ENCODE data around the gene WDR12.
"Not testable (repeated sequence)": the region's sequence is repeated elsewhere in the genome, so short reads cannot be mapped to it uniquely, and the experiment has no call there.

The WDR12 gene

DNA sequence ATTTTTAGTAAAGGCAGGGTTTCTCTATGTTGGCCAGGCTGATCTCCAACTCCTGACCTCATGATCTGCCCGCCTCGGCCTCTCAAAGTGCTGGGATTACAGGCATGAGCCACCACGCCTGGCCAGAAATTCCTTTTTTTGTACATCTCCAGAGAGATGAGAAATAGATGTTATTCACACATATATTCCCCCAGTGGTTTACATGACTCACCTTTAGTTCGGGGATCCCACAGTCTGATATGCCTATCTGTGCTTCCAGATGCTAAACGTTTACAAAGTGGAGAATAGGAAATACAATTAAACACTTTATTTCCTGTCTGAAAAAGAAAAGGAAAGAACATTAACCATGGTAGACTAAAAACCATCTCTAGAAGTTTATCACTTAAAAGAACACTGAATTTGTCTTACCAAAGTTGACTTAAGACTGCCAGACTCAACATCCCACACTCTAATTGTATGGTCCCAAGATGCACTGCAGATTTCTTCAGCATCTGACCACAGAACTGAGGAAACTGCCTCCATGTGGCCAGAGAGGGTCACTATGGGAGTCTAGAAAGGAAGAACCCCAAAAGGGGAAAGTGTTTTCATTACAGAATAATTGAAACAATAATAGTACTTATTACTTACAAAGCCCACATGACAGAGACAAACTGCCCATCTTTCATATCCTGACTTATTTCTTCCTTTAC lies 27.3 kb downstream of the WDR12 start:
- no peak for DNase-seq (ENCODE audit: low read depth)

- DNase-seq (ENCODE audit: low read depth) = no peak
Measured at GRCh38 chr2:202881570-202881969, 29.9 kb downstream of the WDR12 start.

DNA sequence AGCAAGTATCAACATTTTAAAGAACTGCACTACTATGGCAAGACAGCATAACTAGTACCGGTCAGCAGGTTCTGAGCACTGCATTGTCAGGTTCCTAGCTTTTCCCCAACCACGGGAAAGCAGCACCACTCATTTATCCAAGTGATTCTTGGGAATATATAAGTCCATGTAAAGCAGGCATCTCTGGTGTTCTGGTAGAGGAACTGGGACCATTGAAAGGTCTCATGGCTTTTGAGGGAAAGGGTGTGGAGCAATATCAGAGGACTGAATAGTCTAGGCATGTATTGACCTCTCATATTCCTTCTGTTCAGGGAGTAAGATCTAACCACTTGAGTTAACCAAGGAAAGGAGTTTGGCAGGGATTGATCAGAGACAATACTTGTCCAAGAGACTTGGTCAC lies 33.8 kb downstream of the WDR12 start:
- no peak for DNase-seq (ENCODE audit: low read depth)

- peak; percentile 23 for DNase-seq (ENCODE audit: low read depth)
Measured at GRCh38 chr2:202871300-202872141, 40.0 kb downstream of the WDR12 start, which contains the start of gene ICA1L. Gene ICA1L (minus strand): TSS chr2:202871766. CDS start chr2:202829009, 42,757 bp downstream.

DNA sequence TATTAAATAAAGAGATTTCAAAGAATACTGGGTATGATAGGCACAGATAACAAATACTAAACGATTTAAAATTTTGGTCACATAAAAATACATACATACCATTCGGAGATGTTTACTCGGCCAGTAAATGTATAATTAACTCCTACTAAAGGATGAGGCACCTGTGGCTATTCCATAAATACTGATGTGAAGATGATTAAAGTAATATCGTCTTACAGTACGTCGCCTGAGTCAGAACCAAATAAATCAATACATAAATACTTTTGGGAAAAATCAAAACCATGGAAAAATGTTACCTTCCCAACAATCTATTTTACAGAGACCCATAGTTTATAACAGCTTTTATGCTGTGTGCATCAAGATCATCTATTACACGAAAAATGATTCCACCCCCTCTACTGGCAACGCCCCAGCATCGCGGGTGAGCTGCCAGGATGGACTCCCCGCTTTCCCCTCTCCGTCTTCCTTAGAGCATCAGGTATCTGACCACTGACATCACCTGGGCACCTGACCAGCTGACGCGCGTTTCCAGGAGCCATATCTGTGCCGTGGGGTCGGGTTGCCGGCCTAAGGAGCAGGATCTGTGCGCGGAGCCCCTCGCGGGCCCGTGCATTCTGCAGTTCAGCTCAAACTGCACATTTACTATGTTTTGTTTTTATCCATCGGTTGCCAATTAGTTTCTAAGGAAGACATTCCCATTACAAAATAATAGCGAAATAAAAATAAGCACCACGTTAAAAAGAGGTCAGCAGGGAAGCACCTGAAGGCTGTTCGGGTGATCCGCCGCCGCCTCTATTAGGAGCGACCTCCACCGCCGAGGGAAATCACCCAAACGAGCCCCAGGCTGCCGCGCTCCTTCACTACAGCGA lies 40.8 kb downstream of the WDR12 start:
- DNase-seq (ENCODE audit: low read depth) = peak; percentile 14

DNA sequence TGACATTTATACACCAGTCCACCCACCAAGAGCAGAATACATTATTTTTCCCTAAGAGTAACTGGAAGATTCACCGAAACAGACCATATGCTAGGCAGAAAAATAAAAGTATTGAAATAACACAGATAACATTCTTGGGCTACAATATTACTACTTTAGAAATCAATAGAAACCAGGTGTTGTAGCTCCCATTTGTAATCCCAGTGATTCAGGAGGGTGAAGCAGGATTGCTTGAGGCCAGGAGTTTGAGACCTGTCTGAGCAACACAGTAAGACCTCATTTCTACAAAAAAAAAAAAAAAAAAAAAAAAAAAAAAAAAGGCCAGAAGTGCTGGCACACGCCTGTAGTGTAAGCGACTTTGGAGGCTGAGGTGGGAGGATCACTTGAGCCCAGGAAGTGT lies 49.5 kb downstream of the WDR12 start:
- DNase-seq (ENCODE audit: low read depth) = no peak

GRCh38 chr2:202858601-202859000 lies 52.9 kb downstream of the WDR12 start:
- DNase-seq (ENCODE audit: low read depth) = no peak

- not testable (repeated sequence) for DNase-seq (ENCODE audit: low read depth)
Measured at GRCh38 chr2:202849343-202849742, 62.1 kb downstream of the WDR12 start.

DNA sequence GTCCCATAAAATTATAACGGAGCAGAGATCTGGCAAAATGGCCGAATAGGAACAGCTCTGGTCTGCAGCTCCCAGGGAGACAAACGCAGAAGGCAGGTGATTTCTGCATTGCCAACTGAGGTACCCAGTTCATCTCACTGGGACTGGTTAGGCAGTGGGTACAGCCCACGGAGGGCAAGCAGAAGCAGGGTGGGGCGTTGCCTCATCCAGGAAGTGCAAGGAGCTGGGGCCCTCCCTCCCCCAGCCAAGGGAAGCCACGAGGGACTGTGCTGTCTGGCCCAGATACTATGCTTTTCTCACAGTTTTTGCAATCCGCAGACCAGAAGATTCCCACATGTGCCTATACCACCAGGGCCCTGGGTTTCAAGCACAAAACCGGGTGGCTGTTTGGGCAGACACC lies 62.7 kb downstream of the WDR12 start:
- no peak for DNase-seq (ENCODE audit: low read depth)

DNA sequence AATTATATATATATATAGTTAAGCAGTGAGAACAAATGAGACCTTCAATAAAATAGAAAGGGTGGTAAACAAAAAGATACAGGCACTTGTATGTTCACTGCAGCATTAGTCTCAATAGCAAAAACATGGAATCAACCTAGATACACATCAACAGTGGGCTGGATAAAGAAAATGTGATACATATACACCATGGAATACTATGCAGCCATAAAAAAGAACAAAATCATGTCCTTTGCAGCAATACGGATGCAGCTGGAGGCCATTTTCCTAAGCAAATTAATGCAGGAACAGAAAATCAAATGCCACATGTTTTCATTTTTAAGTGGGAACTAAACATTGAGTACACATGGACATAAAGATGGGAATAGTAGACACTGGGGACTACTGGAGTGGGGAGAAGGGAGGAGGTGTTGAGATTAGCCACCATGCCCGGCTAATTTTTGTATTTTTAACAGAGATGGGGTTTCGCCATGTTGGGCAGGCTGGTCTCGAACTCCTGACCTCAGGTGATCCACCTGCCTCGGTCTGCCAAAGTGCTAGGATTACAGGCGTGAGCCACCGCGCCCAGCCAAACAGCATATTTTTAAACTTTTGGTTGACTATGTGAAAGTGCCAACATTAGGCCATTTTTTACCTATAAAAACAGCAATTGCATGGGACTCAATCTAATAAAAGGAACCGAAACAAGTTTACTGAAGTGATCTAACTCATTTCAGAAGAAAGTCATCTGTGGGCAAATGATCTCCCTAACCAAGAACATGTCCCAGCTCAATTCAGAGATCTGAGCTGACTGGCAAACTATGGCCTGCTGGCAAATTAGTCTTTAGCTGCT lies 63.6 kb downstream of the WDR12 start:
- no peak for DNase-seq (ENCODE audit: low read depth)

DNA sequence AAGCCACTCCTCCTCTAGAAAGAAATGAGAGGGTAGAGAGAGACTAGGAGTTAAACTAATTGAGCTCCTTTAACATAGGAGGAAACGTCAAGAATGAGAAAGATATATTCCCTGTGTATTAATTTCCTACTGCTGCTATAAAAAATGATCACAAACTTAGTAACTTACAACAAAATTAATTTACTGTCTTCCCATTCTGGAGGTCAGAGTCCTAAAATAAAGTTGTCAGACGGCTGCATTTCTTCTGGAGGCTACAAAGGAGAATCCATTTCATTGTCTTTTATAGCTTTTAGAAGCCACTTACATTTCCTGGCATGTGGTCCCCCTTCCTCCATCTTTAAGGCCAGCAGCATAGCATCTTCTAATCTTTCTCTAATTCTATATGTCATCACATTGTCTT lies 66.8 kb downstream of the WDR12 start:
- no peak for DNase-seq (ENCODE audit: low read depth)

- DNase-seq (ENCODE audit: low read depth) = no peak
Measured at GRCh38 chr2:202842690-202843089, 68.8 kb downstream of the WDR12 start.

DNA sequence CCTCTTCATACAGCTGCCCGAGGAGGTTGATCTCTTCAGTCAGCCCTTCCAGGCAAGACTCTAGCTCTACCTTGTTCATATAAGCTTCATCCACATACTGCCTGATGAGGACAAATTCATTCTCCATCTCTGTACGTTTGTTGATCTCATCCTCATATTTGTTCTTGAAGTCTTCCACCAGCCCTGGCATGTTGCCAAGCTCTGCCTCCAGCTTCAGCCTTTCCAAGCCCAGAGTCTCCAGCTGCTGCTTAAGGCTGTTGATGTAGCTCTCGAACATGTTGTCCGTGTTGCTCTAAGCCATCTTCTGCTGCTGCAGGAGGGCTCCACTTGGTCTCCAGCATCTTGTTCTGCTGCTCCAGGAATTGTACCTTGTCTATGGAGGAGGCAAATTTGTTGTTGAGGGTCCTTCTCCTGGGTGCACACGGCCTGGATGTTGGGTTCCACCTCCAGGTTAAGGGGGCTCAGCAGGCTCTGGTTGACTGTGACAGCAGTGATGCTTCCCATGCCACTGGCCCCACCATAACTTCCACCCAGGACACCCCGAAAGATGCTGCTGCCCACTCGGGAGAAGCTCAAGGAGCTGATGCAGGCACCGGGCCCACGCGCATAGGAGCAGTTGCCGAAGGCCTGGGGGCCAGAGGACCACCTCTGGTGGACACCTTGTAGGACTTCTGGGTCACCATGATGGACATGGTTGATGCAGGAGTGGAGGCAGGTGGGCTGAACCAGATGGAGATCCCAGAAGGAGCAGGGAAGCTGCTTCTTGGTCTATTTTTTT lies 70.2 kb downstream of the WDR12 start:
- no peak for DNase-seq (ENCODE audit: low read depth)

DNA sequence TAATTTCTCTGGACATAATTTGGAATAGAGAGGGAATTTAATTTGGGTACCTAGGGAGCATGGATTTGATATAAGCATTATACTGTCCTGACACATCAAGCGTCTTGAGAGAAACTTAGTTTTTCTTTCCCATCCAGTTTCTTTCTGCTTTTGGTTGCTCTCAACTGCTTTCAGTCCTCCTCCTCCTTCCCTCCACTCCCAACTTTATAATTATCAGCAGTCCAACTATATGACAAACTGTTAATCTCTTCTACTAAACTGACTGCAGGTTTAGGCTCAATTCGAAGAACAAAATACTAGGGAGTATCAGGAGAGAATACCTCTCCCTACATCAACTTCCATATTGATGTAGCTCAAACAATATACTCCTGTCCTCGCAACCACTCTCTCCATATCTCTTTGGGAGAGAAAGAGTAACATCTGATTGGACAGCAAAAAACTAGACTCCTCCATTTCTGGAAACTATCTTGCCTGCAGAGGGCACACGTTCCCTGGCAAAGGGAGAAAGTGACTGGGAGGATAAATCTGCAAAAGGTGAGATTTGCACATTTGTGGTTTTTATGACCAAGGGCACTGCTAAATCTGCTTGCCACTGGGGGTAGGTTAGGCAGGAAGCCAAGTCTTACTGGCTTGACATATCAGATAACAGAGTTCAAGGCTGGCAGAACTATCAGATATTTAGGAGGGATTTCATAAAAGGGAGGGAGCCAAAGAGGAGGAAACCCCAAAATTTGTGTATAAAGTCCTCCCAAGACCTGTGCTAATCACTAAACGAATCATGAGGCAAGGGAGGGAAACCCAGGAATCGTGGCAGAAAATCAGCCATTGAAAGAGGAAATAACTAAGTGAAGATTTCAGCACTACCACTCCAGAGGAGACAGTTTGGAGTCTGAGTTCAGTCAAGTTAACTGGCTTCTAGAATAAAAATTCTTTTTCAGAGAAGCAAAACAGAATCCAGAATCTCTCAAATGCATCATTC lies 79.9 kb downstream of the WDR12 start:
- DNase-seq (ENCODE audit: low read depth) = no peak

DNA sequence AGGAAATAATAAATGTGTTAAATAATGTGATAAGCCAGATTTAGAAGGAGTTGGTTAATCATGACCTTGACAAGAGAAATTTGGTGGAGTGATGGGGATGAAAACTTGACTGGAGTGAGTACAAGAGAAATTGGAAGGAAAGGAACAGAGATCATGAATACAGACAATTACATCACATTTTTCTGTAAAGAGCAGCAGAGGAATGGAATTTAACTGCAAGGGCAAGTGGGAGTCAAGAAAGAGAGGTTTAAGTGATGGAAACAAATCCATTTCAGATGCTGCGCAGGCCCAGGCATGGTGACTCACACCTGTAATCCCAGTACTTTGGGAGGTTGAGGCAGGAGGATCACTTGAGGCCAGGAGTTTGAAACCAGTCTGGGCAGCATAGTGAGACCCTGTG lies 86.6 kb downstream of the WDR12 start:
- no peak for DNase-seq (ENCODE audit: low read depth)

All from GM04503 (cell line).